ENCODE measurements around the gene YPEL5. TPM values are rescaled to one million over a fixed set of nuclear protein-coding genes. Genes with fewer than 3 reads are reported as not detected.

Gene YPEL5
- total RNA-seq, 4 donors from 2014 or later: 42.8 to 88.1 (median 80.5) TPM

DNA sequence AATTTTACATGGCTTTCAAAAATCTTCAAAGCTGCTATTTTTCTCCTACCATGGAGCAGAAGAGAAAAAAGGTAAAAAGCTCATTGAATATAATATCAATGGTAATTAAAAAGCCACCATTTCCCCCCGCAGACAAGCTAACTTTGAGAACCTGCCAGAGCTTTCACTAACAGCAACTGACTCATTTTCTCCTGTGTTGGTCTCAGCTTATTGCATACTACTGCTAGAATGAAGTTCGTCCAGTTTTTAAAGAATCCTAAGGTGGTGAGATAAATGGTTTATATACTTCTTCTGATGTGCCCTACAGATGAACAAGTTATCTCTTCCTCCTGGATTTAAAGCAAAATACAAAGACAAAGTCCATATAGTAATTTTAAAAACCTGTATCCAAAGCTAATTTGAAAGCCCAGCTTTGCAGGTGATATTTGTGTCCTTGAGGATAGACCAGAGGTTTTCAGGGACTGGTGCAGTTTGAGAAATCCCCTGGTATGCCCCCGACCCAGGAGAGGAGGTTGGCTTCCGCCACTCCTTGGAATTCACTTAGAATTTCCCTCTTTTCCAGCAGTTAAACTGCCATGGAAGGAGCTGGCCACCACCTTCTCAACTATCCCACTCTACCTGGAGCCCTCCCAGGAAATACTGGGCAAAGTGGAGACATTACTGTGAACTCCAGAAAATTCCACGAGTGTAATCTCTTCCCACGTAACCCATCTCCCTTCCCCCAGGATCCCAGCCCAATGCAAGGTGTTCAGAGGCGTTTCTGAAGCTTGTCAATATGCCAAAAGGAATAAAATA, 17.5 kb downstream of the YPEL5 start:
- peaks cover 0 to 14% (median 4%) of the 10 kb centered on the region in 4 donors for H3K36me3 ChIP-seq
- no peak overlapping the region for H3K4me3 ChIP-seq
- no peak for DNase-seq
- TF ChIP-seq, protein P1, sequence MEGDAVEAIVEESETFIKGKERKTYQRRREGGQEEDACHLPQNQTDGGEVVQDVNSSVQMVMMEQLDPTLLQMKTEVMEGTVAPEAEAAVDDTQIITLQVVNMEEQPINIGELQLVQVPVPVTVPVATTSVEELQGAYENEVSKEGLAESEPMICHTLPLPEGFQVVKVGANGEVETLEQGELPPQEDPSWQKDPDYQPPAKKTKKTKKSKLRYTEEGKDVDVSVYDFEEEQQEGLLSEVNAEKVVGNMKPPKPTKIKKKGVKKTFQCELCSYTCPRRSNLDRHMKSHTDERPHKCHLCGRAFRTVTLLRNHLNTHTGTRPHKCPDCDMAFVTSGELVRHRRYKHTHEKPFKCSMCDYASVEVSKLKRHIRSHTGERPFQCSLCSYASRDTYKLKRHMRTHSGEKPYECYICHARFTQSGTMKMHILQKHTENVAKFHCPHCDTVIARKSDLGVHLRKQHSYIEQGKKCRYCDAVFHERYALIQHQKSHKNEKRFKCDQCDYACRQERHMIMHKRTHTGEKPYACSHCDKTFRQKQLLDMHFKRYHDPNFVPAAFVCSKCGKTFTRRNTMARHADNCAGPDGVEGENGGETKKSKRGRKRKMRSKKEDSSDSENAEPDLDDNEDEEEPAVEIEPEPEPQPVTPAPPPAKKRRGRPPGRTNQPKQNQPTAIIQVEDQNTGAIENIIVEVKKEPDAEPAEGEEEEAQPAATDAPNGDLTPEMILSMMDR (IDR thresholded peaks at IDR 0.05): no peak
- TF ChIP-seq EP300 (IDR thresholded peaks at IDR 0.05; ENCODE audit: low read depth) (no peak), POLR2A (IDR thresholded peaks at IDR 0.05) (no peak), POLR2AphosphoS5 (IDR thresholded peaks at IDR 0.05) (no peak)
- H3K27ac ChIP-seq: no peak overlapping the region
- WGBS, 2 donors (ENCODE audit: low coverage in 1 of 2): 32 to 34% methylated on average over 5 to 7 of the region's 7 CpGs
- intact Hi-C loops (cut with DNase I; ENCODE audit: low total_unique reads) (no loop called here), in situ Hi-C loops (cut with MboI; ENCODE audit: low pct_ligation_motif_present in 1 of 4, low pct_unique_long_range_greater_than_20kb in 1 of 4, low sequenced_read_pairs in 3 of 4) (loop anchor here in 3 of 4 donors (10.0 to 25.0 kb wide), 2 partner anchors 540 to 998 kb away; no protein-coding TSS in a partner anchor)
- H3K4me1 ChIP-seq: peaks cover 0 to 13% (median 2%) of the 10 kb centered on the region in 4 donors
- no peaks in the 10 kb centered on the region for H3K9me3 ChIP-seq
- no peaks in the 10 kb centered on the region for H3K27me3 ChIP-seq

DNA sequence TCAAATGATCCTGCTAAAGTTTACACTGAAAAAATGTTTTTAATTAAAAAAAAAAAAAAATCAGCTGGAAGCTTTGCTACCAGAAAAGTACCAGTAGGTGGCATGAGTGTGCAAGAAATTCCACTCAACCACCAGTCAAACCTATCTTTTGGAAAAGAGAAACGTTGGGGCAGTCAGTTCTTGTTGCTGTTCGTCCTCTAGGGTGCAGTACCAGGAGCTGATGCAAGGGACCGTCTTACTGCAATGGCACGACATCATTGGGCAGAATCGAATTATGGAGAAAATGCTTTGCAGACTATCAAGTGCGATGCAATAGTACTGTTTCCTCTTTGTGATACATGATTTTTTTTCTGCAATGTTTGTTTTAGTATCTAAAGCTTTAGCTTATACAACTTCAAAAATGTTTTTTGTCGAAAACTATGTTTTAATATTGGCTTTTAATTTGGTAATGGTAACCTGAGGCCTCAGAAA, 18.3 kb downstream of the YPEL5 start:
- no peak overlapping the region for H3K4me3 ChIP-seq
- TF ChIP-seq, protein P1 (IDR thresholded peaks at IDR 0.05): peak; percentile 84 to 94 (median 87)
- TF ChIP-seq POLR2A (IDR thresholded peaks at IDR 0.05) (no peak), POLR2AphosphoS5 (IDR thresholded peaks at IDR 0.05) (peak in 1 of 3 donors; percentile 19), EP300 (IDR thresholded peaks at IDR 0.05; ENCODE audit: low read depth) (no peak)
- peaks cover 0 to 13% (median 2%) of the 10 kb centered on the region in 4 donors for H3K4me1 ChIP-seq
- H3K36me3 ChIP-seq: peaks cover 0 to 7% (median under 1%) of the 10 kb centered on the region in 4 donors
- intact Hi-C loops (cut with DNase I; ENCODE audit: low total_unique reads): no loop called here
- 8 to 12% methylated on average over 7 of the region's 7 CpGs for WGBS, 2 donors (ENCODE audit: low coverage in 1 of 2)
- H3K27me3 ChIP-seq: no peaks in the 10 kb centered on the region
- DNase-seq: peak; percentile 46
- in situ Hi-C loops (cut with MboI; ENCODE audit: low pct_ligation_motif_present in 1 of 4, low pct_unique_long_range_greater_than_20kb in 1 of 4, low sequenced_read_pairs in 3 of 4): loop anchor here in 3 of 4 donors (10.0 to 25.0 kb wide), 2 partner anchors 540 to 997 kb away; no protein-coding TSS in a partner anchor
- H3K27ac ChIP-seq: no peak overlapping the region
- no peaks in the 10 kb centered on the region for H3K9me3 ChIP-seq

DNA sequence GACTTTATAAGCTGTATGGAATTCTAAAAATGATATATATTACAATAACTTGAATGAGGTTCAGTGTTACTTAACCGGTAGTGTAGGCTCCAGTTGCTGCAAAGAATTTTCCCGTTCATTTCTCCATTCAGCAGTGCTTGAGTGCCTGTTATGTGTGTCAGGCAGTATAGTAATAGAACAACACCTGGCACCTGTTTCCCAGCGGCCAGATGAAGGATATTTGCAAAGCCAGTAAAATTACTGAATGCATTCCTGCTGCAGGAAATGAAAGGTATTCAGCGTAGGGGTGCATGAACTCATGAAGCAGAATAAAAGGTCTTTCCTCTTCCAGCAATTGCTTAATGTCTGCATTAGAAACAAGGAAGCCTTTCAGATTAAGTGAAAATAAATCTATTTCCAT, 18.8 kb downstream of the YPEL5 start:
- Histone ChIP-seq H3K4me1 (peaks cover 0 to 13% (median 2%) of the 10 kb centered on the region in 4 donors), H3K27ac (no peak overlapping the region), H3K36me3 (peaks cover 0 to 2% (median 0%) of the 10 kb centered on the region in 4 donors), H3K4me3 (no peak overlapping the region), H3K27me3 (no peaks in the 10 kb centered on the region), H3K9me3 (no peaks in the 10 kb centered on the region)
- WGBS, 2 donors (ENCODE audit: low coverage in 1 of 2): 53 to 63% methylated on average over 3 to 4 of the region's 4 CpGs
- no peak for DNase-seq
- intact Hi-C loops (cut with DNase I; ENCODE audit: low total_unique reads) (no loop called here), in situ Hi-C loops (cut with MboI; ENCODE audit: low pct_ligation_motif_present in 1 of 4, low pct_unique_long_range_greater_than_20kb in 1 of 4, low sequenced_read_pairs in 3 of 4) (loop anchor here in 3 of 4 donors (10.0 to 25.0 kb wide), 2 partner anchors 539 to 997 kb away; no protein-coding TSS in a partner anchor)
- TF ChIP-seq EP300 (IDR thresholded peaks at IDR 0.05; ENCODE audit: low read depth) (no peak), POLR2AphosphoS5 (IDR thresholded peaks at IDR 0.05) (no peak), POLR2A (IDR thresholded peaks at IDR 0.05) (no peak)
- TF ChIP-seq, protein P1 (IDR thresholded peaks at IDR 0.05): no peak

DNA sequence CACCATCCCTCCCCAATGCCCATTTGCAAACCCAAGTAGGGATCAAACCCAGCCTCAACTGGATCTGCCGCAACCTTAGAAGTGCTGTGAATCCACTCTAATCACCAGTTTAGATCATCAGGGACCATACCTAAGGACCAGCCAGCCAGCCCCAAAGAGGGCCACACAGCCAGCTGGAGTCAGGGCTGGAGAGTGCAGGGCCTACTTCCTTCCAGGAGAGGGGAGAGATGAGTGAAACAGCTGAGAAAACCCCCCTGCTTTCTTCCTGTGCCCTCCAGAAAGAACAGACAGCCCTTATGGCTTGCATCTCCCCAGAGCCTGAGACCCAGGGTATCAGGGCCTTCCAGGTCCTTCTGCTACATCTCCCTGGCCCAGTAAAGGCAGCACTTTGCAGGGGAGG, 25.8 kb downstream of the YPEL5 start:
- Histone ChIP-seq H3K9me3 (no peaks in the 10 kb centered on the region), H3K4me1 (no peaks in the 10 kb centered on the region), H3K36me3 (no peaks in the 10 kb centered on the region), H3K27me3 (no peaks in the 10 kb centered on the region), H3K27ac (no peak overlapping the region), H3K4me3 (no peak overlapping the region)
- in situ Hi-C loops (cut with MboI; ENCODE audit: low pct_ligation_motif_present in 1 of 4, low pct_unique_long_range_greater_than_20kb in 1 of 4, low sequenced_read_pairs in 3 of 4): loop anchor here in 2 of 4 donors (25.0 kb wide), 1 partner anchor 990 kb away; no protein-coding TSS in a partner anchor
- no peak for DNase-seq
- TF ChIP-seq POLR2AphosphoS5 (IDR thresholded peaks at IDR 0.05): no peak
- no peak for TF ChIP-seq EP300 (IDR thresholded peaks at IDR 0.05; ENCODE audit: low read depth)
- no peak for TF ChIP-seq POLR2A (IDR thresholded peaks at IDR 0.05)
- TF ChIP-seq, protein P1 (IDR thresholded peaks at IDR 0.05): no peak
- 100% methylated on average over 1 of the region's 1 CpG; no CpG with 5 or more reads in 1 of the 2 donors for WGBS, 2 donors (ENCODE audit: low coverage in 1 of 2)
- intact Hi-C loops (cut with DNase I; ENCODE audit: low total_unique reads): no loop called here

Data from transverse colon (tissue), 4 donors.